Glutamatergic neuron (in vitro differentiated cells): Measurements from ENCODE around the gene PDE8A. TPM values are rescaled to one million over a fixed set of nuclear protein-coding genes. Genes with fewer than 3 reads are reported as not detected.
"Not testable (repeated sequence)": the region's sequence is repeated elsewhere in the genome, so short reads cannot be mapped to it uniquely, and the experiment has no call there.

Source experiments
- DNase-seq: peaks from one replicate; pipeline ENCODE4 v3.0.0; 2022
- H3K27ac Mint-ChIP-seq: one replicate; pipeline ENCODE4 v1.8.0; 2020; ENCODE audit warnings: mild to moderate bottlenecking, mixed read lengths, inconsistent platforms; ENCODE audit not compliant: unreplicated experiment
- H3K27me3 Mint-ChIP-seq: one replicate; pipeline ENCODE4 v1.8.0; 2020; ENCODE audit warnings: mild to moderate bottlenecking, moderate library complexity, mixed read lengths, inconsistent platforms; ENCODE audit not compliant: unreplicated experiment
- H3K36me3 Mint-ChIP-seq: one replicate; pipeline ENCODE4 v1.8.0; 2020; ENCODE audit warnings: mild to moderate bottlenecking, mixed read lengths, inconsistent platforms; ENCODE audit not compliant: unreplicated experiment
- H3K4me1 Mint-ChIP-seq: one replicate; pipeline ENCODE4 v1.8.0; 2020; ENCODE audit warnings: mild to moderate bottlenecking, low read depth, mixed read lengths, inconsistent platforms; ENCODE audit not compliant: unreplicated experiment
- H3K4me3 Mint-ChIP-seq: one replicate; pipeline ENCODE4 v1.8.0; 2020; ENCODE audit warnings: mild to moderate bottlenecking, mixed read lengths, inconsistent platforms; ENCODE audit not compliant: unreplicated experiment
- H3K9me3 Mint-ChIP-seq: one replicate; pipeline ENCODE4 v1.8.0; 2020; ENCODE audit warnings: mild to moderate bottlenecking, moderate library complexity, mixed read lengths, inconsistent platforms; ENCODE audit not compliant: unreplicated experiment
- CTCF ChIP-seq: fragments of 200-600 bp; sonication (generic); IDR thresholded peaks from one replicate; pipeline ENCODE4 v1.5.0; 2021; ENCODE audit not compliant: partially characterized antibody, unreplicated experiment
- total RNA-seq: library from RNA; stranded (reverse); fragmentation: NEBNext Ultra II Directional; extraction: Animal tissue kit (Norgen Biotek cat#: 25700); gene quantifications from one replicate; pipeline ENCODE4 v1.2.1, GENCODE V29; 2021; ENCODE audit not compliant: unreplicated experiment

Gene PDE8A
- total RNA-seq, 1 donor from 2014 or later = 5.7 TPM

GRCh38 chr15:84990507-84990906 is 8.9 kb downstream of the PDE8A start:
- no peak overlapping the region for H3K4me3 Mint-ChIP-seq

GRCh38 chr15:84991014-84991712 is 9.5 kb downstream of the PDE8A start:
- Mint-ChIP-seq H3K9me3 (peaks cover 2% of the 10 kb centered on the region), H3K27ac (no peak overlapping the region)

More at GRCh38 chr15:84990507-84990906, 8.9 kb downstream of the PDE8A start:
- DNase-seq = no peak
- Mint-ChIP-seq H3K27me3 (no peaks in the 10 kb centered on the region), H3K9me3 (peaks cover 2% of the 10 kb centered on the region), H3K27ac (no peak overlapping the region), H3K36me3 (no peaks in the 10 kb centered on the region), H3K4me1 (peaks cover 5% of the 10 kb centered on the region)
- no peak for TF ChIP-seq CTCF

GRCh38 chr15:84992157-84992944 is 10.7 kb downstream of the PDE8A start:
- H3K4me3 Mint-ChIP-seq = no peak overlapping the region
- no peak for TF ChIP-seq CTCF
- no peak overlapping the region for H3K27ac Mint-ChIP-seq

More at GRCh38 chr15:84991014-84991712, 9.5 kb downstream of the PDE8A start:
- no peak for TF ChIP-seq CTCF
- H3K4me1 Mint-ChIP-seq = peaks cover 5% of the 10 kb centered on the region
- DNase-seq = no peak
- H3K36me3 Mint-ChIP-seq = no peaks in the 10 kb centered on the region
- no peak overlapping the region for H3K4me3 Mint-ChIP-seq
- H3K27me3 Mint-ChIP-seq = no peaks in the 10 kb centered on the region

GRCh38 chr15:84996055-84996454 is 14.4 kb downstream of the PDE8A start:
- no peak overlapping the region for H3K4me3 Mint-ChIP-seq
- TF ChIP-seq CTCF = no peak
- H3K36me3 Mint-ChIP-seq = no peaks in the 10 kb centered on the region
- DNase-seq = no peak
- no peaks in the 10 kb centered on the region for H3K9me3 Mint-ChIP-seq
- H3K27me3 Mint-ChIP-seq = no peaks in the 10 kb centered on the region
- H3K27ac Mint-ChIP-seq = no peak overlapping the region
- H3K4me1 Mint-ChIP-seq = no peaks in the 10 kb centered on the region

More at GRCh38 chr15:84992157-84992944, 10.7 kb downstream of the PDE8A start:
- Mint-ChIP-seq H3K9me3 (no peaks in the 10 kb centered on the region), H3K27me3 (no peaks in the 10 kb centered on the region), H3K36me3 (no peaks in the 10 kb centered on the region), H3K4me1 (peaks cover 5% of the 10 kb centered on the region)
- DNase-seq = no peak

GRCh38 chr15:84996714-84997113 is 15.1 kb downstream of the PDE8A start:
- not testable (repeated sequence) for H3K27me3 Mint-ChIP-seq, H3K4me1 Mint-ChIP-seq, H3K36me3 Mint-ChIP-seq, H3K4me3 Mint-ChIP-seq, H3K27ac Mint-ChIP-seq, DNase-seq, H3K9me3 Mint-ChIP-seq

GRCh38 chr15:84997214-84997613 is 15.6 kb downstream of the PDE8A start:
- not testable (repeated sequence) for H3K27me3 Mint-ChIP-seq, H3K36me3 Mint-ChIP-seq, H3K4me1 Mint-ChIP-seq, DNase-seq, H3K27ac Mint-ChIP-seq, H3K4me3 Mint-ChIP-seq, H3K9me3 Mint-ChIP-seq
